SK-N-SH treated with all-trans-retinoic acid at 6 μM for 48 hours (cell line): ENCODE data around the gene LAMTOR1.

ENCODE experiments used
- ATAC-seq: fragments of 200-7000 bp; cut with Tn5 transposase; 3 replicates; pipeline ENCODE4 v1.9.1; 2020; ENCODE audit warnings: mild to moderate bottlenecking, moderate library complexity
- ARNTL ChIP-seq: fragments of 450-650 bp; formaldehyde crosslinking; IDR thresholded peaks from 2 replicates; pipeline ENCODE4 v1.5.0; 2020; ENCODE audit warnings: low read depth, mild to moderate bottlenecking, moderate library complexity, borderline replicate concordance
- BACH2 ChIP-seq: fragments of 250-450 bp; sonication (Bioruptor Pico); IDR thresholded peaks from 2 replicates; pipeline ENCODE4 v1.9.0; 2021; ENCODE audit warnings: mild to moderate bottlenecking, borderline replicate concordance
- CSDC2 ChIP-seq: fragments of 250-450 bp; sonication (Bioruptor Pico); IDR thresholded peaks from 2 replicates; pipeline ENCODE4 v1.5.0; 2020; ENCODE audit warnings: mild to moderate bottlenecking, moderate library complexity
- ESRRG ChIP-seq: fragments of 250-450 bp; sonication (Bioruptor Pico); IDR thresholded peaks from 2 replicates; pipeline ENCODE4 v1.6.1; 2021; ENCODE audit warnings: mild to moderate bottlenecking
- ISL1 ChIP-seq: fragments of 250-450 bp; sonication (Bioruptor Pico); IDR thresholded peaks from 2 replicates; pipeline ENCODE4 v2.1.2; 2022; ENCODE audit warnings: mild to moderate bottlenecking, moderate library complexity
- POU6F1 ChIP-seq: fragments of 250-450 bp; sonication (Bioruptor Pico); IDR thresholded peaks from 2 replicates; pipeline ENCODE4 v1.8.0; 2021; ENCODE audit warnings: low read depth, mild to moderate bottlenecking, moderate library complexity, borderline replicate concordance
- PPARA ChIP-seq: fragments of 250-450 bp; sonication (Bioruptor Pico); IDR thresholded peaks from 2 replicates; pipeline ENCODE4 v1.5.0; 2020; ENCODE audit warnings: mild to moderate bottlenecking, borderline replicate concordance
- RARB ChIP-seq: fragments of 250-450 bp; sonication (Bioruptor Pico); IDR thresholded peaks from 2 replicates; pipeline ENCODE4 v1.8.0; 2021; ENCODE audit warnings: mild to moderate bottlenecking, moderate library complexity
- SNAI2 ChIP-seq: fragments of 250-450 bp; sonication (Bioruptor Pico); IDR thresholded peaks from 2 replicates; pipeline ENCODE4 v1.5.0; 2020; ENCODE audit warnings: mild to moderate bottlenecking, moderate library complexity
- TCF4 ChIP-seq: fragments of 250-450 bp; sonication (Bioruptor Pico); IDR thresholded peaks from 2 replicates; pipeline ENCODE4 v1.8.0; 2021; ENCODE audit warnings: mild to moderate bottlenecking, moderate library complexity, borderline replicate concordance
- TOX ChIP-seq: fragments of 250-450 bp; sonication (Bioruptor Pico); IDR thresholded peaks from 2 replicates; pipeline ENCODE4 v1.8.0; 2021; ENCODE audit warnings: mild to moderate bottlenecking, moderate library complexity, borderline replicate concordance
- ZC3H10 ChIP-seq: fragments of 250-450 bp; sonication (Bioruptor Pico); IDR thresholded peaks from 2 replicates; pipeline ENCODE4 v1.5.1; 2021; ENCODE audit warnings: mild to moderate bottlenecking, moderate library complexity
- ZNF8 ChIP-seq: fragments of 450-650 bp; formaldehyde crosslinking; IDR thresholded peaks from 2 replicates; pipeline ENCODE4 v1.5.0; 2020; ENCODE audit warnings: mild to moderate bottlenecking, moderate library complexity
- TF ChIP-seq, protein P1 (sequence below): fragments of 250-450 bp; sonication (Bioruptor Pico); IDR thresholded peaks from 2 replicates; pipeline ENCODE4 v1.8.0; 2020; ENCODE audit warnings: mild to moderate bottlenecking, moderate library complexity, borderline replicate concordance
- TF ChIP-seq, protein P2 (sequence below): fragments of 250-450 bp; sonication (Bioruptor Pico); IDR thresholded peaks from 2 replicates; pipeline ENCODE4 v1.5.0; 2020; ENCODE audit warnings: mild to moderate bottlenecking, moderate library complexity
- TF ChIP-seq, protein P3 (sequence below): fragments of 250-450 bp; sonication (Bioruptor Pico); IDR thresholded peaks from 2 replicates; pipeline ENCODE4 v1.5.1; 2020; ENCODE audit warnings: low read depth, mild to moderate bottlenecking, moderate library complexity

LAMTOR1 gene

DNA sequence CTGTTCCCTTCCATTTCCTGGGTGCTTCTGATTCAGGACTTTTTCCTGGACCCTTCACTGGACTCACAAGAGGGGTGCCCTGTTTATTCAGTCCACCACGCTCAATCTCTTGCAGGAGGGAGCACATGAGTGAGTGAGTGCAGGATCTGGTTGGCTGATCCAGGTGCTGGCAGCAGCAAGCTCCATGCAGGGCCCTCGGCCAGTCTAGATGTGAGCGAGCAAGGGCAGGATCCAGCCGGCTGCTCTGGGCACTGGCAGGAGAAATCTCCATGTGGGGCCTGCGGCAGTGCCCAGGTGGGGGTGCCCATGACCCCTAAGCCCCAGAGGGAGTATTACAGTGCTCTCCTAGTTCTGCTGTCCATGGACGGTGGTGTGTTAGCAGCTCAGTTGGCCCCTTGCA lies 20.9 kb upstream of the LAMTOR1 start:
- TF ChIP-seq BACH2 (CRISPR knock-in tag) (no peak), ZNF8 (no peak), POU6F1 (CRISPR knock-in tag) (no peak), ZC3H10 (no peak), ESRRG (no peak), SNAI2 (no peak), ARNTL (CRISPR knock-in tag) (no peak)
- TF ChIP-seq, protein P1, sequence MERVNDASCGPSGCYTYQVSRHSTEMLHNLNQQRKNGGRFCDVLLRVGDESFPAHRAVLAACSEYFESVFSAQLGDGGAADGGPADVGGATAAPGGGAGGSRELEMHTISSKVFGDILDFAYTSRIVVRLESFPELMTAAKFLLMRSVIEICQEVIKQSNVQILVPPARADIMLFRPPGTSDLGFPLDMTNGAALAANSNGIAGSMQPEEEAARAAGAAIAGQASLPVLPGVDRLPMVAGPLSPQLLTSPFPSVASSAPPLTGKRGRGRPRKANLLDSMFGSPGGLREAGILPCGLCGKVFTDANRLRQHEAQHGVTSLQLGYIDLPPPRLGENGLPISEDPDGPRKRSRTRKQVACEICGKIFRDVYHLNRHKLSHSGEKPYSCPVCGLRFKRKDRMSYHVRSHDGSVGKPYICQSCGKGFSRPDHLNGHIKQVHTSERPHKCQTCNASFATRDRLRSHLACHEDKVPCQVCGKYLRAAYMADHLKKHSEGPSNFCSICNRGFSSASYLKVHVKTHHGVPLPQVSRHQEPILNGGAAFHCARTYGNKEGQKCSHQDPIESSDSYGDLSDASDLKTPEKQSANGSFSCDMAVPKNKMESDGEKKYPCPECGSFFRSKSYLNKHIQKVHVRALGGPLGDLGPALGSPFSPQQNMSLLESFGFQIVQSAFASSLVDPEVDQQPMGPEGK (CRISPR knock-in tag): no peak
- TF ChIP-seq, protein P2, sequence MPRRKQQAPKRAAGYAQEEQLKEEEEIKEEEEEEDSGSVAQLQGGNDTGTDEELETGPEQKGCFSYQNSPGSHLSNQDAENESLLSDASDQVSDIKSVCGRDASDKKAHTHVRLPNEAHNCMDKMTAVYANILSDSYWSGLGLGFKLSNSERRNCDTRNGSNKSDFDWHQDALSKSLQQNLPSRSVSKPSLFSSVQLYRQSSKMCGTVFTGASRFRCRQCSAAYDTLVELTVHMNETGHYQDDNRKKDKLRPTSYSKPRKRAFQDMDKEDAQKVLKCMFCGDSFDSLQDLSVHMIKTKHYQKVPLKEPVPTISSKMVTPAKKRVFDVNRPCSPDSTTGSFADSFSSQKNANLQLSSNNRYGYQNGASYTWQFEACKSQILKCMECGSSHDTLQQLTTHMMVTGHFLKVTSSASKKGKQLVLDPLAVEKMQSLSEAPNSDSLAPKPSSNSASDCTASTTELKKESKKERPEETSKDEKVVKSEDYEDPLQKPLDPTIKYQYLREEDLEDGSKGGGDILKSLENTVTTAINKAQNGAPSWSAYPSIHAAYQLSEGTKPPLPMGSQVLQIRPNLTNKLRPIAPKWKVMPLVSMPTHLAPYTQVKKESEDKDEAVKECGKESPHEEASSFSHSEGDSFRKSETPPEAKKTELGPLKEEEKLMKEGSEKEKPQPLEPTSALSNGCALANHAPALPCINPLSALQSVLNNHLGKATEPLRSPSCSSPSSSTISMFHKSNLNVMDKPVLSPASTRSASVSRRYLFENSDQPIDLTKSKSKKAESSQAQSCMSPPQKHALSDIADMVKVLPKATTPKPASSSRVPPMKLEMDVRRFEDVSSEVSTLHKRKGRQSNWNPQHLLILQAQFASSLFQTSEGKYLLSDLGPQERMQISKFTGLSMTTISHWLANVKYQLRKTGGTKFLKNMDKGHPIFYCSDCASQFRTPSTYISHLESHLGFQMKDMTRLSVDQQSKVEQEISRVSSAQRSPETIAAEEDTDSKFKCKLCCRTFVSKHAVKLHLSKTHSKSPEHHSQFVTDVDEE (CRISPR knock-in tag): no peak
- no peak for ATAC-seq

GRCh38 chr11:72123117-72123653 lies 20.1 kb upstream of the LAMTOR1 start:
- ATAC-seq: no peak
- TF ChIP-seq ZC3H10 (no peak), POU6F1 (CRISPR knock-in tag) (no peak), BACH2 (CRISPR knock-in tag) (no peak), RARB (no peak), TCF4 (CRISPR knock-in tag) (no peak), ISL1 (CRISPR knock-in tag) (no peak), ESRRG (no peak), ZNF8 (no peak), CSDC2 (CRISPR knock-in tag) (no peak), TOX (CRISPR knock-in tag) (no peak), PPARA (CRISPR knock-in tag) (no peak), ARNTL (CRISPR knock-in tag) (no peak)
- TF ChIP-seq, protein P2 (CRISPR knock-in tag): no peak
- TF ChIP-seq, protein P3, sequence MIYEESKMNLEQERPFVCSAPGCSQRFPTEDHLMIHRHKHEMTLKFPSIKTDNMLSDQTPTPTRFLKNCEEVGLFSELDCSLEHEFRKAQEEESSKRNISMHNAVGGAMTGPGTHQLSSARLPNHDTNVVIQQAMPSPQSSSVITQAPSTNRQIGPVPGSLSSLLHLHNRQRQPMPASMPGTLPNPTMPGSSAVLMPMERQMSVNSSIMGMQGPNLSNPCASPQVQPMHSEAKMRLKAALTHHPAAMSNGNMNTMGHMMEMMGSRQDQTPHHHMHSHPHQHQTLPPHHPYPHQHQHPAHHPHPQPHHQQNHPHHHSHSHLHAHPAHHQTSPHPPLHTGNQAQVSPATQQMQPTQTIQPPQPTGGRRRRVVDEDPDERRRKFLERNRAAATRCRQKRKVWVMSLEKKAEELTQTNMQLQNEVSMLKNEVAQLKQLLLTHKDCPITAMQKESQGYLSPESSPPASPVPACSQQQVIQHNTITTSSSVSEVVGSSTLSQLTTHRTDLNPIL (CRISPR knock-in tag): no peak
- TF ChIP-seq, protein P1 (CRISPR knock-in tag): no peak
